Endothelial cell of umbilical vein (primary cell): ENCODE measurements around the gene COQ2. TPM values are rescaled to one million over a fixed set of nuclear protein-coding genes. Genes with fewer than 3 reads are reported as not detected.

Source experiments
- BruUV-seq: library from RNA; stranded (reverse); fragments of 400-500 nt; replicated peaks from 2 replicates; lab custom pipeline; 2021; lab: Mats Ljungman, UMichigan
- CTCF ChIA-PET: fragments of 300-600, 350-600 bp; sonication (Branson Sonifier 250); formaldehyde crosslinking; loops from one replicate; lab custom pipeline; 2021; ENCODE audit warnings: antibody characterized with exemption, inconsistent platforms; lab: Charles Lee
- POLR2A ChIA-PET: fragments of 300-600, 350-600 bp; sonication (Branson Sonifier 250); formaldehyde crosslinking; loops from one replicate; lab custom pipeline; 2021; ENCODE audit warnings: antibody characterized with exemption, inconsistent platforms; lab: Charles Lee
- DNase-seq: peaks from one replicate; pipeline ENCODE4 v3.0.0-alpha.2; 2011; ENCODE audit warnings: low read depth, low spot score
- FAIRE-seq: peaks from 2 replicates; lab custom pipeline; 2011; peaks lifted over from hg19 to GRCh38; lab: Jason Lieb, UNC
- H2AFZ ChIP-seq: 2 replicates; pipeline ENCODE4 v1.6.0; 2012; ENCODE audit warnings: low read depth, low read length, control low read depth, inconsistent platforms
- H3K27ac ChIP-seq: 2 replicates; pipeline ENCODE4 v1.5.1; 2011; ENCODE audit warnings: low read depth, mild to moderate bottlenecking, control low read depth, low read length, moderate library complexity; ENCODE audit not compliant: insufficient read depth
- H3K27me3 ChIP-seq, 2 experiments: 2 replicates each; pipeline versions ENCODE4 v1.6.0 to v1.6.1; 2011; ENCODE audit warnings: low read length in 2 of 2, mixed read lengths in 1 of 2; ENCODE audit not compliant: control insufficient read depth in 2 of 2, insufficient read depth in 2 of 2
- H3K36me3 ChIP-seq, 2 experiments: 2 replicates in 1 of 2; 3 replicates in 1 of 2; pipeline ENCODE4 v1.5.1; 2011; ENCODE audit warnings: low read length in 2 of 2, mild to moderate bottlenecking in 1 of 2, moderate library complexity in 1 of 2; ENCODE audit not compliant: control insufficient read depth in 2 of 2, insufficient read depth in 2 of 2; ENCODE audit errors: extremely low read depth in 1 of 2
- H3K4me1 ChIP-seq: 3 replicates; pipeline ENCODE4 v1.5.1; 2011; ENCODE audit warnings: mild to moderate bottlenecking, low read length; ENCODE audit not compliant: control insufficient read depth, insufficient read depth; ENCODE audit errors: extremely low read depth
- H3K4me2 ChIP-seq: 2 replicates; pipeline ENCODE4 v1.6.1; 2011; ENCODE audit warnings: low read length, control low read depth, mixed read lengths; ENCODE audit not compliant: insufficient read depth
- H3K4me3 ChIP-seq, 3 experiments: fragments of 200-600 bp in 1 of 3; sonication (generic), shearing (Covaris generic) in 1 of 3; replicated peaks in 1 of 3; 2 replicates each; pipeline ENCODE4 v1.5.1; 2011 to 2016; ENCODE audit warnings: control low read depth in 3 of 3, low read length in 3 of 3, mild to moderate bottlenecking in 2 of 3, inconsistent platforms in 1 of 3, low read depth in 1 of 3, moderate library complexity in 1 of 3; ENCODE audit not compliant: insufficient read depth in 1 of 3
- H3K79me2 ChIP-seq: 2 replicates; pipeline ENCODE4 v1.6.0; 2012; ENCODE audit warnings: low read length, inconsistent platforms; ENCODE audit not compliant: control insufficient read depth, insufficient read depth
- H3K9ac ChIP-seq: replicated peaks from 2 replicates; pipeline ENCODE3; 2011; ENCODE audit warnings: low read length, control low read depth; ENCODE audit not compliant: insufficient read depth; ENCODE audit errors: extremely low read depth
- H3K9me1 ChIP-seq: replicated peaks from 3 replicates; pipeline ENCODE4 v1.6.0; 2011; ENCODE audit warnings: mild to moderate bottlenecking, low read length; ENCODE audit not compliant: control insufficient read depth, insufficient read depth; ENCODE audit errors: extremely low read depth
- H3K9me3 ChIP-seq: replicated peaks from 2 replicates; pipeline ENCODE4 v1.5.1; 2012; ENCODE audit warnings: low read length, inconsistent platforms; ENCODE audit not compliant: control insufficient read depth, insufficient read depth
- H4K20me1 ChIP-seq: replicated peaks from 2 replicates; pipeline ENCODE3; 2011; ENCODE audit warnings: mild to moderate bottlenecking, low read length; ENCODE audit not compliant: control insufficient read depth, insufficient read depth; ENCODE audit errors: extremely low read depth
- CTCF ChIP-seq, 2 donors: IDR thresholded peaks; 1 replicate in 1 of 2; 2 replicates in 1 of 2; pipeline ENCODE4 v1.5.1; 2011; ENCODE audit warnings: low read length in 2 of 2, mild to moderate bottlenecking in 2 of 2, moderate library complexity in 2 of 2, control low read depth in 1 of 2, inconsistent platforms in 1 of 2, low read depth in 1 of 2; ENCODE audit not compliant: insufficient read depth in 1 of 2; ENCODE audit errors: extremely low read depth in 1 of 2
- EZH2 ChIP-seq: IDR thresholded peaks from 2 replicates; pipeline ENCODE4 v1.6.1; 2012; ENCODE audit warnings: borderline replicate concordance, low read depth, mild to moderate bottlenecking, moderate library complexity, low read length, inconsistent platforms; ENCODE audit not compliant: severe bottlenecking
- FOS ChIP-seq: IDR thresholded peaks from 2 replicates; pipeline ENCODE4 v1.6.1; 2011; ENCODE audit warnings: mild to moderate bottlenecking, low read length, moderate library complexity, borderline replicate concordance; ENCODE audit not compliant: insufficient read depth
- GATA2 ChIP-seq: IDR thresholded peaks from 2 replicates; pipeline ENCODE4 v1.7.0; 2011; ENCODE audit warnings: low read depth, mild to moderate bottlenecking, moderate library complexity, mixed read lengths, low read length; ENCODE audit not compliant: insufficient read length, insufficient read depth
- JUN ChIP-seq: IDR thresholded peaks from 2 replicates; pipeline ENCODE4 v1.6.1; 2011; ENCODE audit warnings: borderline replicate concordance, low read depth; ENCODE audit not compliant: insufficient read length, insufficient read depth
- MAX ChIP-seq: IDR thresholded peaks from 2 replicates; pipeline ENCODE4 v1.6.1; 2011; ENCODE audit not compliant: insufficient read depth, insufficient read length
- MYC ChIP-seq: IDR thresholded peaks from one replicate; pipeline ENCODE4 v1.6.1; 2011; ENCODE audit warnings: mild to moderate bottlenecking, low read depth, low read length
- POLR2A ChIP-seq: IDR thresholded peaks from 2 replicates; pipeline ENCODE4 v1.6.1; 2012; ENCODE audit warnings: low read depth, mild to moderate bottlenecking, control low read depth, low read length
- POLR2AphosphoS5 ChIP-seq: IDR thresholded peaks from 2 replicates; pipeline ENCODE4 v1.6.1; 2012; ENCODE audit warnings: low read depth, mild to moderate bottlenecking, control low read depth, low read length, moderate library complexity; ENCODE audit not compliant: insufficient read depth
- dilution Hi-C: fragments of 300-500 bp; cut with MboI; formaldehyde crosslinking; loops from one replicate; pipeline ENCODE4 v1.15.0; 2019; ENCODE audit warnings: low sequenced_read_pairs; ENCODE audit not compliant: extremely low pct_ligation_motif_present
- intact Hi-C: fragments of 100-400 bp; cut with micrococcal nuclease; formaldehyde crosslinking; loops from one replicate; pipeline ENCODE4 v1.10.0; 2022
- polyA plus RNA-seq, 4 experiments: library from polyadenylated mRNA; depleted of rRNA in 3 of 4; stranded (reverse) in 3 of 4; unstranded in 1 of 4; fragments of >200 nt; gene quantifications; 2 replicates each; pipeline versions ENCODE4 v1.2.1 to v1.2.3, GENCODE V29; 2011 to 2012; ENCODE audit warnings: missing spikeins in 1 of 4
- total RNA-seq: library from RNA; stranded (reverse); gene quantifications from 2 replicates; pipeline ENCODE4 v1.2.3, GENCODE V29; 2021

The COQ2 gene
- total and polyA plus RNA-seq, 2 donors (not counting 3 experiments of a cell fraction or from before 2014, with no cell fraction given): 25.5 to 28.0 TPM

GRCh38 chr4:83323136-83323535, 38.5 kb upstream of the COQ2 start:
- no peaks in the 10 kb centered on the region for H3K9me3 ChIP-seq
- no peaks in the 10 kb centered on the region for H3K79me2 ChIP-seq
- no TSS peak for BruUV-seq
- TF ChIP-seq CTCF (IDR thresholded peaks at IDR 0.05; ENCODE audit: extremely low read depth in 1 of 2, insufficient read depth in 1 of 2, low read depth in 1 of 2, low read length in 2 of 2) (no peak), POLR2AphosphoS5 (no peak), POLR2A (no peak), MYC (no peak), EZH2 (no peak), MAX (no peak), GATA2 (no peak), JUN (no peak), FOS (no peak)
- no peaks in the 10 kb centered on the region for H4K20me1 ChIP-seq
- no peak overlapping the region for H2AFZ ChIP-seq
- H3K4me2 ChIP-seq: no peak overlapping the region
- ChIA-PET CTCF (interaction anchor here (1.0 kb wide), 1 partner anchor 11 kb away, joined by 3 read pairs; no protein-coding TSS in a partner anchor), POLR2A (no interaction called here)
- no peak overlapping the region for H3K9ac ChIP-seq
- FAIRE-seq (no peak), DNase-seq (no peak)
- no peak overlapping the region for H3K4me3 ChIP-seq
- H3K9me1 ChIP-seq: no peaks in the 10 kb centered on the region
- H3K4me1 ChIP-seq: peaks cover 12% of the 10 kb centered on the region
- intact Hi-C loops: no loop called here
- dilution Hi-C loops: no loop called here
- no peaks in the 10 kb centered on the region for H3K27me3 ChIP-seq
- H3K27ac ChIP-seq: no peak overlapping the region
- no peaks in the 10 kb centered on the region for H3K36me3 ChIP-seq
